ENCODE measurements around the gene CDH3. TPM values are rescaled to one million over a fixed set of nuclear protein-coding genes. Genes with fewer than 3 reads are reported as not detected.

Gene CDH3
- total RNA-seq, 1 experiment from 2014 or later: 109 TPM

DNA sequence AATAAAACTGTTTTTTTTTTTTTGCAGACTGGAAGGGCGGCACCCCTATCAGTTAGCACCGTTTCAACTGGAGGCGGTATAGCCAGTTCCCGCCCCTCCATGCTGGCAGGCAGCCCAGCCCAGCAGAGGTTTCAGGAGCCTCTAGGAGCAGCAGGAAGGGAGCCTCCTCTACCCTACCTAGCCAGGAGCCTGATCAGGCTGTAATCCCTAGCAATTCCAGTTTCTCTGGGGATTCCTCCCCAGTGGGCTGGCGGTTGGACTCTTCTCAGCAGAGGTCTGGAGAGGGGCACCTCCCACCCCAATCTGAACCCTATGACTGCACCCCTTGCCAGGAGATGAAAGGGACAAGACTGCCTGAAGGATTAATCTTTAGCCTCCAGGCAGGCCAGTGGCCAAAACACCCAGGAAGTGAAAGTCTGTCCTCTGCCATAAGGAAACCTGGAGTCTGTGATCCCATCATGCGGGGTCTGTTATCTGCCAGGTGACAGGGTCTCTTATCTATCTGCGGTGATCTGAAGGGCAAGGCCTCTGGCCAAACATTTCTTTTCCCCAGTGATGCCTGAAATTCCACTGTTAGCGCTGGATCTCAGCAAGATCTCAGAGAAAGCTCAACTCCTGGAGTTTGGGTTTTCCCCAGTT lies 87.1 kb downstream of the CDH3 start:
- no peak overlapping the region for H2AFZ ChIP-seq (ENCODE audit: low read length)
- ChIA-PET POLR2A (ENCODE audit: unreplicated experiment) (no interaction called here), CTCF (no interaction called here)
- H3K4me2 ChIP-seq (ENCODE audit: low read length): no peak overlapping the region
- BruUV-seq (replicated peaks): no TSS peak
- DNase-seq (peak; percentile 50), ATAC-seq (peak; percentile 68)
- TF ChIP-seq, protein P1, sequence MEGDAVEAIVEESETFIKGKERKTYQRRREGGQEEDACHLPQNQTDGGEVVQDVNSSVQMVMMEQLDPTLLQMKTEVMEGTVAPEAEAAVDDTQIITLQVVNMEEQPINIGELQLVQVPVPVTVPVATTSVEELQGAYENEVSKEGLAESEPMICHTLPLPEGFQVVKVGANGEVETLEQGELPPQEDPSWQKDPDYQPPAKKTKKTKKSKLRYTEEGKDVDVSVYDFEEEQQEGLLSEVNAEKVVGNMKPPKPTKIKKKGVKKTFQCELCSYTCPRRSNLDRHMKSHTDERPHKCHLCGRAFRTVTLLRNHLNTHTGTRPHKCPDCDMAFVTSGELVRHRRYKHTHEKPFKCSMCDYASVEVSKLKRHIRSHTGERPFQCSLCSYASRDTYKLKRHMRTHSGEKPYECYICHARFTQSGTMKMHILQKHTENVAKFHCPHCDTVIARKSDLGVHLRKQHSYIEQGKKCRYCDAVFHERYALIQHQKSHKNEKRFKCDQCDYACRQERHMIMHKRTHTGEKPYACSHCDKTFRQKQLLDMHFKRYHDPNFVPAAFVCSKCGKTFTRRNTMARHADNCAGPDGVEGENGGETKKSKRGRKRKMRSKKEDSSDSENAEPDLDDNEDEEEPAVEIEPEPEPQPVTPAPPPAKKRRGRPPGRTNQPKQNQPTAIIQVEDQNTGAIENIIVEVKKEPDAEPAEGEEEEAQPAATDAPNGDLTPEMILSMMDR (conservative IDR thresholded peaks at IDR 0.05; ENCODE audit: low read depth, low read length): no peak
- no peak for TF ChIP-seq EZH2phosphoT487 (IDR thresholded peaks at IDR 0.05; ENCODE audit: borderline replicate concordance, low read length)
- H4K20me1 ChIP-seq (ENCODE audit: low read length): no peaks in the 10 kb centered on the region
- peaks cover 6% of the 10 kb centered on the region; the same call in 1 of the 2 replicates for H3K4me1 ChIP-seq (ENCODE audit: insufficient read depth, low read length)
- H3K27me3 ChIP-seq (ENCODE audit: low read length): no peaks in the 10 kb centered on the region
- no peak overlapping the region for H3K4me3 ChIP-seq (ENCODE audit: low read length)
- H3K9me3 ChIP-seq (ENCODE audit: low read length): no peaks in the 10 kb centered on the region
- intact Hi-C loops (cut with micrococcal nuclease): no loop called here
- H3K9me2 ChIP-seq (replicated peaks; ENCODE audit: low read length): no peaks in the 10 kb centered on the region
- no peak overlapping the region for H3K9ac ChIP-seq (ENCODE audit: low read length)
- H3K36me3 ChIP-seq (ENCODE audit: low read depth, low read length): no peaks in the 10 kb centered on the region
- no peaks in the 10 kb centered on the region for H3F3A ChIP-seq (ENCODE audit: low read length, unreplicated experiment)
- H3K27ac ChIP-seq (ENCODE audit: low read length): no peak overlapping the region
- peaks cover under 1% of the 10 kb centered on the region; the same call in 1 of the 2 replicates for H3K79me2 ChIP-seq (ENCODE audit: low read length)

DNA sequence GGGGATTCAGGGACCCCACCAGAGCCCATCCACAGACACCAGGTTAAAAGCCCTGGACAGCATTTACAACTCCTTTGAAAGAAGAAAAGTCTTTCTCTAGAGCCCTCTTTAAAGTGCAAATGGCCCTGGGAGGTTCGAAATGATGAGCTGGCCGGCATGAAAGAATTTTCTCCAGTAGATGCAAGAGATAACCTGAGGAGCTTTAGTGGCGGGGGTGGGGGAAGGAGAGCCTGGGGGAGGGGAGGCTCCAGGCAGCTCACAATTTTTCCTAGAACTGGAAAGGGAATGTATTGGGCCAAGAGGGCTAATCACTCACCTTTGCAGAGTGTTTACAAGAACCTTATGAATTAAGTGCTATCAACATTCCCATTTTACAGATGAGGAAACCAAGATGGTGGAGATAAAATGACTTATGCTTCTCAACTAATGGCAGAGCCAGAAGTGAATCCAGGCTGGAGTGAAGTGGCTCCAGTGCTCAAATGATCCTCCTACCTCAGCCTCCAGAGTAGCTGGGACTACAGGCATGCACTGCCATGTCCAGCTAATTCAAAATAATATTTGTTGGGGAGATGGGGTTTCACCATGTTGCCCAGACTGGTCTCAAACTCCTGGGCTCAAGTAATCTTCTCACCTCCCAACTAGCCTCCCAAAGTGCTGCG lies 87.8 kb downstream of the CDH3 start:
- no peak overlapping the region for H2AFZ ChIP-seq (ENCODE audit: low read length)
- peaks cover 6% of the 10 kb centered on the region; the same call in 1 of the 2 replicates for H3K4me1 ChIP-seq (ENCODE audit: insufficient read depth, low read length)
- no peaks in the 10 kb centered on the region for H3K36me3 ChIP-seq (ENCODE audit: low read depth, low read length)
- no peaks in the 10 kb centered on the region for H3K9me3 ChIP-seq (ENCODE audit: low read length)
- DNase-seq (no peak), ATAC-seq (no peak)
- H4K20me1 ChIP-seq (ENCODE audit: low read length): no peaks in the 10 kb centered on the region
- BruUV-seq (replicated peaks): no TSS peak
- H3F3A ChIP-seq (ENCODE audit: low read length, unreplicated experiment): no peaks in the 10 kb centered on the region
- H3K79me2 ChIP-seq (ENCODE audit: low read length): peaks cover 7% of the 10 kb centered on the region
- ChIA-PET CTCF (no interaction called here), POLR2A (ENCODE audit: unreplicated experiment) (no interaction called here)
- no peak overlapping the region for H3K4me3 ChIP-seq (ENCODE audit: low read length)
- no peak overlapping the region for H3K9ac ChIP-seq (ENCODE audit: low read length)
- H3K9me2 ChIP-seq (replicated peaks; ENCODE audit: low read length): no peaks in the 10 kb centered on the region
- H3K27ac ChIP-seq (ENCODE audit: low read length): no peak overlapping the region
- H3K27me3 ChIP-seq (ENCODE audit: low read length): no peaks in the 10 kb centered on the region
- intact Hi-C loops (cut with micrococcal nuclease): no loop called here
- TF ChIP-seq EZH2 (IDR thresholded peaks at IDR 0.05; ENCODE audit: low read length, unreplicated experiment) (no peak), EZH2phosphoT487 (IDR thresholded peaks at IDR 0.05; ENCODE audit: borderline replicate concordance, low read length) (no peak)
- TF ChIP-seq, protein P1 (conservative IDR thresholded peaks at IDR 0.05; ENCODE audit: low read depth, low read length): no peak
- H3K4me2 ChIP-seq (ENCODE audit: low read length): no peak overlapping the region

DNA sequence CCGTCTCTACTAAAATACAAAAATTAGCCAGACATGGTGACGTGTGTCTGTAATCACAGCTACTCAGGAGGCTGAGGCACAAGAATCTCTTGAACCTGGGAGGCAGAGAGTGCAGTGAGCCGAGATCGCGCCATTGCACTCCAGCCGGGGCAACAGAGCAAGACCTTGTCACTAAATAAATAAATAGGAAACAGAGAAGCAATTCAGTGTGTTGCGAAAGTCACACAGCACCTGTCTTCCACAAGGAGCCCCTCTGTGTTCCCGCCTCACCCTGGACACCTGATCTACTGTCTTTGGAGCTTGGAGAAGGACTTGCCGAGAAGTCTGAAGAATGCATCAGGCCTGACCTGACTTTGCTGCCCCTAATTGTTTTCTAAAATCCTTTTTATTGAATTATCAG lies 88.5 kb downstream of the CDH3 start:
- Histone ChIP-seq H3K27me3 (ENCODE audit: low read length) (no peaks in the 10 kb centered on the region), H3K9me3 (ENCODE audit: low read length) (no peaks in the 10 kb centered on the region), H3K9ac (ENCODE audit: low read length) (no peak overlapping the region), H3K4me1 (ENCODE audit: insufficient read depth, low read length) (peaks cover 6% of the 10 kb centered on the region; the same call in 1 of the 2 replicates), H3K36me3 (ENCODE audit: low read depth, low read length) (no peaks in the 10 kb centered on the region), H3K9me2 (replicated peaks; ENCODE audit: low read length) (no peaks in the 10 kb centered on the region), H3K27ac (ENCODE audit: low read length) (no peak overlapping the region), H3K4me3 (ENCODE audit: low read length) (no peak overlapping the region), H3F3A (ENCODE audit: low read length, unreplicated experiment) (no peaks in the 10 kb centered on the region), H2AFZ (ENCODE audit: low read length) (no peak overlapping the region), H4K20me1 (ENCODE audit: low read length) (peaks cover 5% of the 10 kb centered on the region; the same call in 1 of the 2 replicates), H3K79me2 (ENCODE audit: low read length) (peaks cover 14% of the 10 kb centered on the region), H3K4me2 (ENCODE audit: low read length) (no peak overlapping the region)
- BruUV-seq (replicated peaks): no TSS peak
- intact Hi-C loops (cut with micrococcal nuclease): no loop called here
- ATAC-seq: no peak
- no peak for DNase-seq
- ChIA-PET CTCF (no interaction called here), POLR2A (ENCODE audit: unreplicated experiment) (no interaction called here)
- no peak for TF ChIP-seq EZH2phosphoT487 (IDR thresholded peaks at IDR 0.05; ENCODE audit: borderline replicate concordance, low read length)
- TF ChIP-seq, protein P1 (conservative IDR thresholded peaks at IDR 0.05; ENCODE audit: low read depth, low read length): no peak
- TF ChIP-seq EZH2 (IDR thresholded peaks at IDR 0.05; ENCODE audit: low read length, unreplicated experiment): no peak

Measured in PC-3 (cell line).